GM23338 (cell line): ENCODE results near the gene RRP12. TPM values are rescaled to one million over a fixed set of nuclear protein-coding genes. Genes with fewer than 3 reads are reported as not detected.

ENCODE experiments used
- ATAC-seq: fragments of 200-7000 bp; cut with Tn5 transposase; 3 replicates; pipeline ENCODE4 v1.9.1; 2020
- DNase-seq: peaks from one replicate; pipeline ENCODE4 v3.0.0-alpha.2; 2015; ENCODE audit warnings: low spot score
- H2AFZ ChIP-seq: fragments of 200-600 bp; sonication (generic); 2 replicates; pipeline ENCODE4 v1.8.0; 2016; ENCODE audit warnings: antibody characterized with exemption, mild to moderate bottlenecking, moderate library complexity
- H3F3A ChIP-seq: fragments of 200-600 bp; sonication (generic); replicated peaks from 2 replicates; pipeline ENCODE4 v1.8.0; 2017; ENCODE audit warnings: antibody characterized with exemption, mixed run types, low read depth
- H3K27ac ChIP-seq: fragments of 200-600 bp; sonication (generic); 2 replicates; pipeline ENCODE4 v1.6.1; 2016; ENCODE audit warnings: low read depth
- H3K27me3 ChIP-seq: fragments of 200-600 bp; sonication (generic); 2 replicates; pipeline ENCODE4 v1.8.0; 2016; ENCODE audit warnings: mild to moderate bottlenecking, mixed run types, moderate library complexity; ENCODE audit not compliant: insufficient read depth
- H3K36me3 ChIP-seq: fragments of 200-600 bp; sonication (generic); 2 replicates; pipeline ENCODE4 v1.8.0; 2016; ENCODE audit warnings: mild to moderate bottlenecking; ENCODE audit not compliant: insufficient read depth
- H3K4me1 ChIP-seq: fragments of 200-600 bp; sonication (generic); 2 replicates; pipeline ENCODE4 v1.8.0; 2016; ENCODE audit warnings: mild to moderate bottlenecking, moderate library complexity; ENCODE audit not compliant: insufficient read depth
- H3K4me2 ChIP-seq: fragments of 200-600 bp; sonication (generic); 2 replicates; pipeline ENCODE4 v1.7.1; 2017; ENCODE audit warnings: mixed run types
- H3K4me3 ChIP-seq: fragments of 200-600 bp; sonication (generic); 2 replicates; pipeline ENCODE4 v1.6.1; 2016; ENCODE audit warnings: mixed run types
- H3K79me2 ChIP-seq: fragments of 200-600 bp; sonication (generic); replicated peaks from 2 replicates; pipeline ENCODE4 v1.8.0; 2017; ENCODE audit warnings: mild to moderate bottlenecking; ENCODE audit not compliant: insufficient read depth
- H3K9me2 ChIP-seq: fragments of 200-600 bp; sonication (generic); 2 replicates; pipeline ENCODE4 v1.8.0; 2017; ENCODE audit not compliant: insufficient read depth
- H4K20me1 ChIP-seq: fragments of 200-600 bp; sonication (generic); replicated peaks from 2 replicates; pipeline ENCODE4 v1.8.0; 2017; ENCODE audit warnings: mild to moderate bottlenecking; ENCODE audit not compliant: insufficient read depth
- H3K27ac Mint-ChIP-seq: 2 replicates; pipeline ENCODE4 v1.8.0; 2020; ENCODE audit warnings: inconsistent platforms, mild to moderate bottlenecking, moderate library complexity, mixed read lengths
- H3K27me3 Mint-ChIP-seq: 3 replicates; pipeline ENCODE4 v1.8.0; 2022; ENCODE audit warnings: low read depth, mild to moderate bottlenecking, moderate library complexity, mixed read lengths, inconsistent platforms; ENCODE audit not compliant: insufficient read depth, poor library complexity
- H3K36me3 Mint-ChIP-seq: 3 replicates; pipeline ENCODE4 v1.8.0; 2021; ENCODE audit warnings: low read depth, mild to moderate bottlenecking, inconsistent platforms, moderate library complexity, mixed read lengths
- H3K4me1 Mint-ChIP-seq: 3 replicates; pipeline ENCODE4 v1.8.0; 2020; ENCODE audit warnings: mild to moderate bottlenecking, inconsistent platforms, mixed read lengths
- H3K4me3 Mint-ChIP-seq: 3 replicates; pipeline ENCODE4 v1.8.0; 2021; ENCODE audit warnings: moderate library complexity, mild to moderate bottlenecking, inconsistent platforms, mixed read lengths
- H3K9me3 Mint-ChIP-seq: 3 replicates; pipeline ENCODE4 v1.8.0; 2020; ENCODE audit warnings: moderate library complexity, mild to moderate bottlenecking, inconsistent platforms, mixed read lengths
- CREB1 ChIP-seq: fragments of 250-450 bp; sonication (Bioruptor Pico); IDR thresholded peaks from 2 replicates; pipeline ENCODE4 v1.5.0; 2020; ENCODE audit warnings: low read depth, mild to moderate bottlenecking, moderate library complexity
- JUNB ChIP-seq: IDR thresholded peaks from one replicate; pipeline ENCODE4 v1.6.1; 2016; ENCODE audit warnings: antibody characterized with exemption; ENCODE audit not compliant: unreplicated experiment
- POLR2AphosphoS5 ChIP-seq: IDR thresholded peaks from 2 replicates; pipeline ENCODE4 v1.6.1; 2016; ENCODE audit warnings: antibody characterized with exemption, low read depth
- REST ChIP-seq: IDR thresholded peaks from one replicate; pipeline ENCODE4 v1.6.1; 2018; ENCODE audit warnings: antibody characterized with exemption; ENCODE audit not compliant: unreplicated experiment
- ZNF114 ChIP-seq: fragments of 250-450 bp; sonication (Bioruptor Pico); IDR thresholded peaks from 2 replicates; pipeline ENCODE4 v1.5.0; 2020; ENCODE audit warnings: mild to moderate bottlenecking, moderate library complexity
- polyA plus RNA-seq: library from polyadenylated mRNA; unstranded; fragments of >200 nt; fragmentation: Nextera tagmentation; extraction: Ambion mirVana; gene quantifications from 2 replicates; pipeline ENCODE4 v1.2.1, GENCODE V29; 2016
- total RNA-seq: library from RNA; depleted of rRNA; stranded (reverse); fragments of >200 nt; shearing (Covaris generic); gene quantifications from 2 replicates; pipeline ENCODE4 v1.2.3, GENCODE V29; 2014

Gene RRP12
- total and polyA plus RNA-seq, 2 experiments from 2014 or later, result 53.4 to 62.6 TPM

GRCh38 chr10:97318772-97319651 lies 82.1 kb downstream of the RRP12 start, which contains the start of gene FRAT1:
Gene FRAT1 (plus strand): TSS chr10:97319271. CDS start chr10:97319454, 183 bp downstream.
- H3K4me3 ChIP-seq, result peak within 1 kb of the TSS; percentile 86
- H3K27ac ChIP-seq, result peak within 1 kb of the TSS; percentile 98
- no peaks in the 10 kb centered on the region for H3K36me3 Mint-ChIP-seq

DNA sequence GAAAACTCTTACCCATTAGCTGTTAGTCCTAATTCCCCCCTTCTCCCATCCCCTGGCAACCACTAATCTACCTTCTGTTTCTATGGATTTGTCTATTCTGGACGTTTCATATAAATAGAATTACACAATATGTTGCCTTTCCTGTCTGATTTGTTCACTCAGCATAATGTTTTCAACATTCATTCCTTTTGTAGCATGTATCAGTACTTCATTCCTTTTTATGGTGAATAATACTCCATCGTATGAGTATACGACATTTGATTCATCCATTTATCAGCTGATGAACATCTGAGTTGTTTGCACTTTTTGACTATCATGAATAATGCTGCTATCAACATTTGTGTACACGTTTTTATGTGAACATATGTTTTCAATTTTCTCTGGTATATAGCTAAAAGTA lies 86.5 kb downstream of the RRP12 start:
- no peak overlapping the region for H3K27ac ChIP-seq
- no peaks in the 10 kb centered on the region for H3F3A ChIP-seq
- Mint-ChIP-seq H3K36me3 (no peaks in the 10 kb centered on the region), H3K27me3 (peaks cover 15% of the 10 kb centered on the region), H3K9me3 (no peaks in the 10 kb centered on the region), H3K4me1 (peaks cover 3% of the 10 kb centered on the region), H3K27ac (no peak overlapping the region), H3K4me3 (no peak overlapping the region)
- no peak overlapping the region for H2AFZ ChIP-seq
- TF ChIP-seq REST, result no peak
- no peaks in the 10 kb centered on the region for H3K79me2 ChIP-seq
- H3K4me1 ChIP-seq, result no peaks in the 10 kb centered on the region
- ATAC-seq (no peak), DNase-seq (no peak)
- H4K20me1 ChIP-seq, result no peaks in the 10 kb centered on the region
- H3K36me3 ChIP-seq, result no peaks in the 10 kb centered on the region
- no peak overlapping the region for H3K4me2 ChIP-seq
- no peaks in the 10 kb centered on the region for H3K27me3 ChIP-seq
- H3K9me2 ChIP-seq, result peaks cover 5% of the 10 kb centered on the region; the same call in 1 of the 2 replicates
- no peak overlapping the region for H3K4me3 ChIP-seq

More at GRCh38 chr10:97318772-97319651, 82.1 kb downstream of the RRP12 start, which contains the start of gene FRAT1:
- H3K4me1 ChIP-seq, result peaks cover 20% of the 10 kb centered on the region
- H3K9me2 ChIP-seq, result no peaks in the 10 kb centered on the region
- H4K20me1 ChIP-seq, result no peaks in the 10 kb centered on the region
- peak within 1 kb of the TSS; percentile 84 for H3K4me3 Mint-ChIP-seq
- H3K9me3 Mint-ChIP-seq, result no peaks in the 10 kb centered on the region
- H3K36me3 ChIP-seq, result no peaks in the 10 kb centered on the region
- peaks cover 28% of the 10 kb centered on the region for H3K27me3 ChIP-seq
- DNase-seq, result peak; percentile 93
- TF ChIP-seq POLR2AphosphoS5 (peak; percentile 60), JUNB (no peak), CREB1 (CRISPR knock-in tag) (peak; percentile 97), ZNF114 (CRISPR knock-in tag) (no peak)
- peaks cover 23% of the 10 kb centered on the region for H3K4me1 Mint-ChIP-seq
- H3F3A ChIP-seq, result peaks cover 9% of the 10 kb centered on the region
- peak; percentile 67 for ATAC-seq
- peaks cover 44% of the 10 kb centered on the region for H3K27me3 Mint-ChIP-seq
- peak within 1 kb of the TSS; percentile 96 for H3K4me2 ChIP-seq
- H3K27ac Mint-ChIP-seq, result peak within 1 kb of the TSS; percentile 100
- no peaks in the 10 kb centered on the region for H3K79me2 ChIP-seq
- H2AFZ ChIP-seq, result peak within 1 kb of the TSS; percentile 97; the same call in 1 of the 2 replicates
